ENCODE data around the gene ALOX15.

DNA sequence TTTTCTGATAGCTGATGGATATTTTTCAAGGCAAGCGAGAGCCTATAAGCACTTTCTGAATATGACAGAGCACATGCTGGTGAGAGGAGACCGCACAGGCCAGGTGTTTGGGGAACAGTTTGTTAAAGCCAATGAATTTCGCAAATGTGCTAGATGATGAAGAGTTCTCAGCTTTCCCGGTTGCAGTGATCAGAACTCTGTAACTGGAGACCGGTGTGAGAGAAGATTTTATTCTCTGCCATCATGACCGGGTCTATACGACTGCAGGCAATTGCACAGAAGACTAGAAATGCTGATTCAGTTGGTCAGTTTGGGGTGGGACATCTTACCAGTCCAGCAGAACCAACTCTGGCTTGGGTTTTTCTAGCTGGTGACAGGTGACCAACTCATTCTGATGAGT is 31.7 kb downstream of the ALOX15 start:
- TF ChIP-seq, protein P1, sequence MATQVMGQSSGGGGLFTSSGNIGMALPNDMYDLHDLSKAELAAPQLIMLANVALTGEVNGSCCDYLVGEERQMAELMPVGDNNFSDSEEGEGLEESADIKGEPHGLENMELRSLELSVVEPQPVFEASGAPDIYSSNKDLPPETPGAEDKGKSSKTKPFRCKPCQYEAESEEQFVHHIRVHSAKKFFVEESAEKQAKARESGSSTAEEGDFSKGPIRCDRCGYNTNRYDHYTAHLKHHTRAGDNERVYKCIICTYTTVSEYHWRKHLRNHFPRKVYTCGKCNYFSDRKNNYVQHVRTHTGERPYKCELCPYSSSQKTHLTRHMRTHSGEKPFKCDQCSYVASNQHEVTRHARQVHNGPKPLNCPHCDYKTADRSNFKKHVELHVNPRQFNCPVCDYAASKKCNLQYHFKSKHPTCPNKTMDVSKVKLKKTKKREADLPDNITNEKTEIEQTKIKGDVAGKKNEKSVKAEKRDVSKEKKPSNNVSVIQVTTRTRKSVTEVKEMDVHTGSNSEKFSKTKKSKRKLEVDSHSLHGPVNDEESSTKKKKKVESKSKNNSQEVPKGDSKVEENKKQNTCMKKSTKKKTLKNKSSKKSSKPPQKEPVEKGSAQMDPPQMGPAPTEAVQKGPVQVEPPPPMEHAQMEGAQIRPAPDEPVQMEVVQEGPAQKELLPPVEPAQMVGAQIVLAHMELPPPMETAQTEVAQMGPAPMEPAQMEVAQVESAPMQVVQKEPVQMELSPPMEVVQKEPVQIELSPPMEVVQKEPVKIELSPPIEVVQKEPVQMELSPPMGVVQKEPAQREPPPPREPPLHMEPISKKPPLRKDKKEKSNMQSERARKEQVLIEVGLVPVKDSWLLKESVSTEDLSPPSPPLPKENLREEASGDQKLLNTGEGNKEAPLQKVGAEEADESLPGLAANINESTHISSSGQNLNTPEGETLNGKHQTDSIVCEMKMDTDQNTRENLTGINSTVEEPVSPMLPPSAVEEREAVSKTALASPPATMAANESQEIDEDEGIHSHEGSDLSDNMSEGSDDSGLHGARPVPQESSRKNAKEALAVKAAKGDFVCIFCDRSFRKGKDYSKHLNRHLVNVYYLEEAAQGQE (IDR thresholded peaks at IDR 0.05; ENCODE audit: borderline replicate concordance): no peak
- no peak for TF ChIP-seq EP300 (conservative IDR thresholded peaks at IDR 0.05; ENCODE audit: poor library complexity, severe bottlenecking)

All from neural cell (in vitro differentiated cells).